Measurements from ENCODE around the gene PLCE1. TPM values are rescaled to one million over a fixed set of nuclear protein-coding genes. Genes with fewer than 3 reads are reported as not detected.

Gene PLCE1
- total RNA-seq, 1 experiment from 2014 or later, result 0.13 TPM

- peaks cover 85% of the 10 kb centered on the region for H3K27me3 Mint-ChIP-seq (ENCODE audit: low read depth)
- 0 out of 2 replicates have a peak, but pooled peaks cover 2% of the 10 kb centered on the region for H3K4me1 ChIP-seq (ENCODE audit: insufficient read depth, low read length)
- WGBS (ENCODE audit: extremely low coverage, insufficient read length, low lambda C conversion rate), result no CpG with 5 or more reads among the region's 10 CpGs
Observed at GRCh38 chr10:93995598-93996271, 2.0 kb downstream of the PLCE1 start.

More at GRCh38 chr10:93995598-93996271, 2.0 kb downstream of the PLCE1 start:
- Histone ChIP-seq H4K20me1 (ENCODE audit: control insufficient read depth, insufficient read depth, insufficient read length) (no peaks in the 10 kb centered on the region), H3K79me1 (ENCODE audit: insufficient read depth, low read depth, low read length, poor library complexity, severe bottlenecking) (no peaks in the 10 kb centered on the region), H4K8ac (replicated peaks; ENCODE audit: insufficient read length, low read depth, low read length) (no peak overlapping the region), H3K9me3 (ENCODE audit: control insufficient read depth, low read depth, low read length) (no peaks in the 10 kb centered on the region), H3K4ac (ENCODE audit: low read depth, low read length) (no peak overlapping the region), H3K27me3 (ENCODE audit: insufficient read depth, low read length) (peaks cover 38% of the 10 kb centered on the region), H3K14ac (ENCODE audit: insufficient read depth, low read length) (no peak overlapping the region), H4K5ac (ENCODE audit: insufficient read length, low read depth, low read length) (no peak overlapping the region), H2BK20ac (ENCODE audit: low read depth, low read length, poor library complexity, severe bottlenecking) (no peak overlapping the region), H2BK5ac (ENCODE audit: insufficient read length, low read length) (no peak overlapping the region), H4K91ac (ENCODE audit: insufficient read length, low read depth, low read length) (no peak overlapping the region), H2AFZ (ENCODE audit: low read length) (no peak overlapping the region), H2BK120ac (ENCODE audit: low read depth, low read length, poor library complexity, severe bottlenecking) (no peak overlapping the region), H3K23ac (ENCODE audit: insufficient read length, low read depth, low read length) (no peak overlapping the region), H2BK15ac (ENCODE audit: low read depth, low read length) (no peak overlapping the region), H3K9ac (ENCODE audit: extremely low read depth, insufficient read length, low read length) (no peak overlapping the region), H2BK12ac (ENCODE audit: insufficient read length, low read depth, low read length) (no peak overlapping the region), H3K79me2 (ENCODE audit: insufficient read depth, low read length) (no peaks in the 10 kb centered on the region), H3K23me2 (ENCODE audit: insufficient read length, low read depth, low read length, poor library complexity, severe bottlenecking) (peaks cover 6% of the 10 kb centered on the region), H3K56ac (ENCODE audit: insufficient read length, low read depth, low read length) (no peak overlapping the region), H3K4me2 (ENCODE audit: insufficient read depth, insufficient read length, low read length) (no peak overlapping the region), H3K27ac (ENCODE audit: insufficient read length, low read depth, low read length) (no peak overlapping the region), H3K18ac (ENCODE audit: insufficient read length, low read depth, low read length) (no peak overlapping the region), H3T11ph (ENCODE audit: low read length) (no peak overlapping the region), H2AK5ac (ENCODE audit: insufficient read length, low read length) (no peak overlapping the region)
- no peak for TF ChIP-seq CTCF (conservative IDR thresholded peaks at IDR 0.05)
- Mint-ChIP-seq H3K9me3 (no peaks in the 10 kb centered on the region; a peak in 2 of 5 replicates), H3K27ac (no peak overlapping the region), H3K4me1 (peaks cover 20 to 27% of the 10 kb centered on the region in 2 experiments), H3K36me3 (ENCODE audit: insufficient read depth in 1 of 3, low read depth in 3 of 3) (no peaks in the 10 kb centered on the region), H3K4me3 (no peak overlapping the region)
- DNase-seq, result no peak

All from H9 (cell line).